ENCODE results near the gene TEKT3. TPM values are rescaled to one million over a fixed set of nuclear protein-coding genes. Genes with fewer than 3 reads are reported as not detected.

TEKT3 gene
- total and polyA plus RNA-seq, 8 donors: 0.65 to 2.7 (median 0.92) TPM; not detected in 5

DNA sequence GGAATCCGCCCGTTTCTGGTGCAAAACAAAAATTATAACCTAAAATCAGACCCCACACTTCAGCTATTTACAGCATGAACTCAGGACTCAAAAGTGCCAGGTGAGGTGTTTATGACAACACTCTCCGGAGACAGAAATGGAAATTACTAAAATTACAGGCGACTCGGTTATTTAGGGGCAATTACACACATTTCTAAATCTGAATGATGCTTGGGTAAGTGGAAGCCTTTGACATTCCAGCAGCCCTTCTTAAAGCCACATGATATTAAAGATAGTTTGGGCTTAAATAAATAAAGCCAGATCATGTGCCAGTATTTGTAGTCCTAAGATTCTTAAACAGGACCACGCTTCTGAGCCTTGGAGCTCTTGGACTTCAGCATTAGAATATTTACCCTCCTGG lies 39.6 kb downstream of the TEKT3 start:
- H3K4me1 ChIP-seq: peaks cover 0 to 18% (median 0%) of the 10 kb centered on the region in 4 donors
- no peak for TF ChIP-seq EP300 (IDR thresholded peaks at IDR 0.05)
- TF ChIP-seq POLR2A (IDR thresholded peaks at IDR 0.05): no peak
- TF ChIP-seq CTCF (IDR thresholded peaks at IDR 0.05): no peak
- TF ChIP-seq POLR2AphosphoS5 (IDR thresholded peaks at IDR 0.05): no peak
- no peaks in the 10 kb centered on the region for H3K9me3 ChIP-seq
- H3K4me3 ChIP-seq: no peak overlapping the region
- DNase-seq: no peak
- WGBS, 5 donors: 77 to 87% (median 83%) methylated on average over 6 of the region's 6 CpGs
- H3K36me3 ChIP-seq: no peaks in the 10 kb centered on the region
- intact Hi-C loops (cut with DNase I; ENCODE audit: low total_unique reads): no loop called here
- H3K27ac ChIP-seq: no peak overlapping the region
- peaks cover 0 to 3% (median 0%) of the 10 kb centered on the region in 3 donors for H3K27me3 ChIP-seq

- H3K4me1 ChIP-seq: no peaks in the 10 kb centered on the region
- peaks cover 0 to 3% (median 0%) of the 10 kb centered on the region in 3 donors for H3K27me3 ChIP-seq
- intact Hi-C loops (cut with DNase I; ENCODE audit: low total_unique reads): no loop called here
- no peaks in the 10 kb centered on the region for H3K36me3 ChIP-seq
- no peak for DNase-seq
- no peak overlapping the region for H3K27ac ChIP-seq
- H3K9me3 ChIP-seq: no peaks in the 10 kb centered on the region
- H3K4me3 ChIP-seq: no peak overlapping the region
- WGBS, 5 donors: 70 to 90% (median 85%) methylated on average over 5 of the region's 5 CpGs
- TF ChIP-seq POLR2AphosphoS5 (IDR thresholded peaks at IDR 0.05) (no peak), POLR2A (IDR thresholded peaks at IDR 0.05) (no peak), EP300 (IDR thresholded peaks at IDR 0.05) (no peak), CTCF (IDR thresholded peaks at IDR 0.05) (no peak)
Observed at GRCh38 chr17:15298176-15298575, 43.2 kb downstream of the TEKT3 start.

DNA sequence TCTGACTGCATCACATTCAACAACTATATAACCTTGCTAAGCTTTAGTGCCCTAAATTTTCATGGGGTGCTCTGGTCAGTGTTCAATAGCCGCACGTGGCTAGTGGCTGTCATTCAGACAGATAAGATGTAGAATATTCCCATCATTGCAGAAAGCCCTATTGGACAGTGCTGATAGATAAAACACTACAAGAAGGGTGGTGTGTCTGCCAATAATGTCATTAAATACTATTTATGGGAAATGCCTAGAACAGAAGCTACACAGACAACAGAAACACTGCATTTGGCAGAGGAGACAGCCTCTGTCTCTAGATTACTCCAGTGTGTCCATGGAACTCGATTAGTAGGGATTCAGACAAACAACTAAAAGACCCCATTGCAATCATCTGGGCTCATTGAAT lies 47.8 kb downstream of the TEKT3 start:
- WGBS, 5 donors: 69 to 91% (median 80%) methylated on average over 3 of the region's 3 CpGs
- Histone ChIP-seq H3K4me1 (peaks cover 0 to 16% (median 0%) of the 10 kb centered on the region in 4 donors), H3K27me3 (no peaks in the 10 kb centered on the region), H3K36me3 (no peaks in the 10 kb centered on the region), H3K4me3 (no peak overlapping the region), H3K9me3 (no peaks in the 10 kb centered on the region), H3K27ac (no peak overlapping the region)
- no peak for TF ChIP-seq EP300 (IDR thresholded peaks at IDR 0.05)
- no peak for TF ChIP-seq CTCF (IDR thresholded peaks at IDR 0.05)
- no peak for TF ChIP-seq POLR2A (IDR thresholded peaks at IDR 0.05)
- TF ChIP-seq POLR2AphosphoS5 (IDR thresholded peaks at IDR 0.05): no peak
- intact Hi-C loops (cut with DNase I; ENCODE audit: low total_unique reads): no loop called here
- DNase-seq: no peak

GRCh38 chr17:15291674-15292361 lies 49.6 kb downstream of the TEKT3 start:
- no peak overlapping the region for H3K4me3 ChIP-seq
- TF ChIP-seq CTCF (IDR thresholded peaks at IDR 0.05) (no peak), EP300 (IDR thresholded peaks at IDR 0.05) (no peak), POLR2A (IDR thresholded peaks at IDR 0.05) (no peak), POLR2AphosphoS5 (IDR thresholded peaks at IDR 0.05) (no peak)
- H3K27me3 ChIP-seq: no peaks in the 10 kb centered on the region
- no peaks in the 10 kb centered on the region for H3K36me3 ChIP-seq
- WGBS, 5 donors: 32 to 53% (median 46%) methylated on average over 8 of the region's 8 CpGs
- peaks cover 0 to 29% (median 12%) of the 10 kb centered on the region in 4 donors for H3K4me1 ChIP-seq
- H3K9me3 ChIP-seq: no peaks in the 10 kb centered on the region
- H3K27ac ChIP-seq: no peak overlapping the region
- DNase-seq: peak in 1 of 2 donors; percentile 26
- intact Hi-C loops (cut with DNase I; ENCODE audit: low total_unique reads): no loop called here
